ACC112 (cell line): ENCODE measurements around the gene PDE3A.

Experiments used
- H2AFZ ChIP-seq: fragments of 200-600 bp; sonication (generic); one replicate; pipeline ENCODE4 v1.6.0; 2017; ENCODE audit warnings: antibody characterized with exemption, low read length; ENCODE audit not compliant: unreplicated experiment
- H3K27ac ChIP-seq: fragments of 200-600 bp; sonication (generic); 2 replicates; pipeline ENCODE4 v1.5.1; 2014; ENCODE audit warnings: low read depth, mild to moderate bottlenecking, antibody characterized with exemption, low read length, moderate library complexity
- H3K27me3 ChIP-seq: fragments of 200-600 bp; sonication (generic); 2 replicates; pipeline ENCODE4 v1.6.1; 2014; ENCODE audit warnings: mild to moderate bottlenecking, antibody characterized with exemption, low read length, moderate library complexity, mixed read lengths; ENCODE audit not compliant: insufficient read depth
- H3K36me3 ChIP-seq: fragments of 200-600 bp; sonication (generic); 2 replicates; pipeline ENCODE4 v1.6.1; 2016; ENCODE audit warnings: mild to moderate bottlenecking, antibody characterized with exemption, low read length, moderate library complexity, mixed read lengths; ENCODE audit not compliant: insufficient read depth
- H3K4me1 ChIP-seq: fragments of 200-600 bp; sonication (generic); one replicate; pipeline ENCODE4 v1.6.1; 2016; ENCODE audit warnings: low read length, mixed read lengths; ENCODE audit not compliant: insufficient read depth, unreplicated experiment, control insufficient read depth
- H3K4me3 ChIP-seq: fragments of 200-600 bp; sonication (generic); 2 replicates; pipeline ENCODE4 v1.5.1; 2014; ENCODE audit warnings: mild to moderate bottlenecking, low read depth, low read length
- H3K79me2 ChIP-seq: fragments of 200-600 bp; sonication (generic); one replicate; pipeline ENCODE4 v1.6.0; 2016; ENCODE audit warnings: low read length; ENCODE audit not compliant: control insufficient read depth, unreplicated experiment, insufficient read depth

PDE3A gene

GRCh38 chr12:20421421-20421820 is 53.1 kb downstream of the PDE3A start:
- H3K36me3 ChIP-seq = no peaks in the 10 kb centered on the region
- no peak overlapping the region for H2AFZ ChIP-seq
- H3K4me3 ChIP-seq = no peak overlapping the region
- peaks cover 5% of the 10 kb centered on the region for H3K79me2 ChIP-seq
- H3K27me3 ChIP-seq = no peaks in the 10 kb centered on the region
- H3K27ac ChIP-seq = no peak overlapping the region
- H3K4me1 ChIP-seq = peaks cover 6% of the 10 kb centered on the region

GRCh38 chr12:20423557-20423956 is 55.2 kb downstream of the PDE3A start:
- H3K4me3 ChIP-seq = no peak overlapping the region
- no peaks in the 10 kb centered on the region for H3K27me3 ChIP-seq
- H2AFZ ChIP-seq = peak overlapping the region; percentile 21
- H3K36me3 ChIP-seq = no peaks in the 10 kb centered on the region
- peaks cover 6% of the 10 kb centered on the region for H3K4me1 ChIP-seq
- no peak overlapping the region for H3K27ac ChIP-seq
- peaks cover 5% of the 10 kb centered on the region for H3K79me2 ChIP-seq

- Histone ChIP-seq H3K4me3 (no peak overlapping the region), H3K79me2 (peaks cover 5% of the 10 kb centered on the region), H2AFZ (peak overlapping the region; percentile 32), H3K4me1 (peaks cover 8% of the 10 kb centered on the region), H3K36me3 (no peaks in the 10 kb centered on the region), H3K27ac (no peak overlapping the region), H3K27me3 (no peaks in the 10 kb centered on the region)
Observed at GRCh38 chr12:20424841-20425240, 56.5 kb downstream of the PDE3A start.

GRCh38 chr12:20426191-20426590 is 57.9 kb downstream of the PDE3A start:
- Histone ChIP-seq H2AFZ (no peak overlapping the region), H3K4me3 (peak overlapping the region; percentile 6; the same call in 1 of the 2 replicates), H3K36me3 (no peaks in the 10 kb centered on the region), H3K27me3 (no peaks in the 10 kb centered on the region), H3K4me1 (peaks cover 19% of the 10 kb centered on the region), H3K27ac (peak overlapping the region; percentile 43), H3K79me2 (no peaks in the 10 kb centered on the region)

- Histone ChIP-seq H2AFZ (no peak overlapping the region), H3K4me1 (peaks cover 19% of the 10 kb centered on the region), H3K27me3 (no peaks in the 10 kb centered on the region), H3K79me2 (no peaks in the 10 kb centered on the region), H3K4me3 (no peak overlapping the region), H3K36me3 (no peaks in the 10 kb centered on the region), H3K27ac (no peak overlapping the region)
Observed at GRCh38 chr12:20426957-20427356, 58.6 kb downstream of the PDE3A start.

- peak overlapping the region; percentile 25 for H3K4me3 ChIP-seq
- no peaks in the 10 kb centered on the region for H3K36me3 ChIP-seq
- H3K27me3 ChIP-seq = no peaks in the 10 kb centered on the region
- H3K27ac ChIP-seq = no peak overlapping the region
- no peaks in the 10 kb centered on the region for H3K79me2 ChIP-seq
- H2AFZ ChIP-seq = no peak overlapping the region
- H3K4me1 ChIP-seq = peaks cover 20% of the 10 kb centered on the region
Observed at GRCh38 chr12:20429852-20430251, 61.5 kb downstream of the PDE3A start.

GRCh38 chr12:20432290-20432689 is 64.0 kb downstream of the PDE3A start:
- Histone ChIP-seq H3K4me3 (no peak overlapping the region), H3K36me3 (no peaks in the 10 kb centered on the region), H2AFZ (no peak overlapping the region), H3K79me2 (peaks cover 6% of the 10 kb centered on the region), H3K27me3 (no peaks in the 10 kb centered on the region), H3K27ac (no peak overlapping the region), H3K4me1 (peaks cover 31% of the 10 kb centered on the region)

- peaks cover 43% of the 10 kb centered on the region for H3K4me1 ChIP-seq
- H3K27ac ChIP-seq = peak overlapping the region; percentile 14; the same call in 1 of the 2 replicates
- no peaks in the 10 kb centered on the region for H3K27me3 ChIP-seq
- H2AFZ ChIP-seq = no peak overlapping the region
- H3K4me3 ChIP-seq = no peak overlapping the region
- H3K36me3 ChIP-seq = no peaks in the 10 kb centered on the region
- peaks cover 6% of the 10 kb centered on the region for H3K79me2 ChIP-seq
Observed at GRCh38 chr12:20434996-20435395, 66.7 kb downstream of the PDE3A start.

GRCh38 chr12:20436316-20436715 is 68.0 kb downstream of the PDE3A start:
- Histone ChIP-seq H3K4me3 (no peak overlapping the region), H3K79me2 (peaks cover 6% of the 10 kb centered on the region), H3K27ac (0 out of 2 replicates have a peak overlapping the region, but pooled peaks have one; percentile 26), H3K27me3 (no peaks in the 10 kb centered on the region), H3K36me3 (no peaks in the 10 kb centered on the region), H3K4me1 (peaks cover 37% of the 10 kb centered on the region), H2AFZ (peak overlapping the region; percentile 44)

GRCh38 chr12:20438299-20438779 is 70.0 kb downstream of the PDE3A start:
- H3K27ac ChIP-seq = peak overlapping the region; percentile 32; the same call in 1 of the 2 replicates
- H3K27me3 ChIP-seq = no peaks in the 10 kb centered on the region
- H3K36me3 ChIP-seq = no peaks in the 10 kb centered on the region
- H2AFZ ChIP-seq = no peak overlapping the region
- H3K4me1 ChIP-seq = peaks cover 37% of the 10 kb centered on the region
- H3K79me2 ChIP-seq = peaks cover 6% of the 10 kb centered on the region
- H3K4me3 ChIP-seq = no peak overlapping the region

GRCh38 chr12:20439626-20440025 is 71.3 kb downstream of the PDE3A start:
- no peak overlapping the region for H3K27ac ChIP-seq
- no peaks in the 10 kb centered on the region for H3K27me3 ChIP-seq
- H3K4me1 ChIP-seq = peaks cover 35% of the 10 kb centered on the region
- H3K36me3 ChIP-seq = no peaks in the 10 kb centered on the region
- H3K4me3 ChIP-seq = no peak overlapping the region
- H3K79me2 ChIP-seq = peaks cover 6% of the 10 kb centered on the region
- no peak overlapping the region for H2AFZ ChIP-seq
